Stimulated activated CD4-positive, alpha-beta T cell treated with anti-CD3 and anti-CD28 coated beads, Interleukin-15, amount 100 ng/mL, for 48 hours (primary cell): ENCODE measurements around the gene GSG1L.

Experiments
- DNase-seq, 2 donors: peaks; one replicate each; pipeline ENCODE4 v3.0.0-alpha.2; 2020; ENCODE audit warnings: low read depth in 2 of 2

Gene GSG1L

GRCh38 chr16:28091656-28092055 lies 28.1 kb upstream of the GSG1L start:
- no peak for DNase-seq

- DNase-seq, result no peak
Measured at GRCh38 chr16:28090646-28091377, 27.3 kb upstream of the GSG1L start.

- no peak for DNase-seq
Measured at GRCh38 chr16:28089992-28090365, 26.5 kb upstream of the GSG1L start.

DNA sequence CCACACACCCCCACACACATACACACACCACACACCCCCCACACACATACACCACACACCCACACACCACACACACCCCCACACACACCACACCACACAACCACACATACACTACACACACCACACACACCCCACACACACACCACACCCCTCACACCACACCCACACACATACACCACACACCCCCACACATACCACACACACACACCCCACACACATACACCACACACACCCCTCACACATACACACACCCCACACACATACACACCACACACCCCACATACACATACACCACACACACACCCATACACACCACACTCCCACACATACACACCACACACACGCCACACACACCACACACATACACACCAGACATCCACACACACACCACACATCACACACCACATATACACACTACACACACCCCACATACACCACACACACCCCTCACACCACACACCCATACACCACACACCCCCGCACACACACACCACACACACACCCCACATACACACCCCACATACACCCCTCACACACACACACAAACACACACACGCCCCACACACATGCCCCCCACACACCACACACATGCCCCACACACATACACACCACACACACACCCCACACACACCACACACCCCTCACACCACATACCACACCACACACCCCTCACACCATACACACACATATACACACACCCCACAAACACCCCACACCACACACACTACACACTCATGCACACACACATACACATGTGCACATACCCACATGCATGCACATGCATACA lies 25.9 kb upstream of the GSG1L start:
- DNase-seq, result no peak

GRCh38 chr16:28087675-28088300 lies 24.3 kb upstream of the GSG1L start:
- DNase-seq, result no peak

GRCh38 chr16:28087140-28087660 lies 23.7 kb upstream of the GSG1L start:
- no peak for DNase-seq

GRCh38 chr16:28086186-28087139 lies 22.9 kb upstream of the GSG1L start:
- no peak for DNase-seq

GRCh38 chr16:28085389-28086171 lies 22.1 kb upstream of the GSG1L start:
- no peak for DNase-seq

DNA sequence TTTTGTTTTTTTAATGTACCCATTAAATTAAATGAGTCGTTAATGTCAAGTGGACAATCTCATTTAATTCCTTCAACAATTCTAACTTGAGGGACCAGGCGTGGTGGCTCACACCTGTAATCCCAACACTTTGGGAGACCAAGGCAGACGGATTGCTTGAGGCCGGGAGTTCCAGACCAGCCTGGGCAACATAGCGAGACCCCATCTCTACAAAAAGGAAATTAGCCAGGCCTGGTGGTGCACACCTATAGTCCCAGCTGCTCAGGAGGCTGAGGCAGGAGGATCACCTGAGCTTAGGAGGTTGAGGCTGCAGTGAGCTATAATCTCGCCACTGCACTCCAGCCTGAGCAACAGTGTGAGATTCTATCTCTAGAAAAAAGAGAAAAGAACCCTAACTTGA lies 20.7 kb upstream of the GSG1L start:
- no peak for DNase-seq

GRCh38 chr16:28082624-28083023 lies 19.1 kb upstream of the GSG1L start:
- DNase-seq, result no peak

GRCh38 chr16:28081391-28081968 lies 18.0 kb upstream of the GSG1L start:
- DNase-seq, result no peak

GRCh38 chr16:28078261-28078660 lies 14.7 kb upstream of the GSG1L start:
- no peak for DNase-seq

GRCh38 chr16:28073836-28074235 lies 10.3 kb upstream of the GSG1L start:
- no peak for DNase-seq

GRCh38 chr16:28072087-28072486 lies 8.6 kb upstream of the GSG1L start:
- no peak for DNase-seq

DNA sequence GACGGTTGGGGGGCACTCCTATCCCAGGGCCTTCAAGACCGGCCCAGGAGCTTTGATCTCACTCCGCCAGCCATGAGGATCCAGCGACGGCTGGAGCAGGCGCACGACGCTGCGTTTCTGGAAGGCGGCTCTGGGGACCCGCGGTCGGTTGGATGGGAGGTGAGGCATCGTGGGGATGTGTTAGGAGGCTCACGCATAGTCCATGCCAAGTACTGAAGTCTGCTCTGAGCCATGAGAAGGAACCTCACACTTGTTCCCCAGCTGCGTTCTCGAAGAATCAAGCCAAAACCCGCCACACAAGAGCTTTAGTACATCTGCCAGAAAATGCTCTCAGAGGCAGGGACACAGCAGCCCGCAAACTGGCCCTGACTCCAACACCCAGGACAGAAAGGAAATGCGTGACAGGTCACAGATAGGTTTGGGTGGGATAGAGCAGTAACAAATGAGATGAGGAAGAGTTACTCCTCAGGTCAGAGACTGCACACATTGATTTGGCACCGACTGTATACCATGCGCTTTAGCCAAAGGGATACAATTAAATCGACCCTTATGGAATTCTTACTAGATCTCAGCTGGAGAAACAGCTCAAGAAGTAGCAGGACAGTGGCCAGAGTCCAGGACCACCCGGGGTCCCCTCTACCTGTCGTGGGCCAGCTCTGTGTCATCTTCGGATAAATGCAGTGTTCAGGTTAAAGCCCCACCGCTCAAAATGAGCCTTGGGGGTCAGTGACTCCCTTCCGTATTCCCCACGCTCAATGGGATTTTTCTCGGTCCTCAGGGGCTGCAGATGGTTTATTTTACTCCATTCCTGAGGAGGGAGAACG lies 6.7 kb upstream of the GSG1L start:
- DNase-seq, result no peak

DNA sequence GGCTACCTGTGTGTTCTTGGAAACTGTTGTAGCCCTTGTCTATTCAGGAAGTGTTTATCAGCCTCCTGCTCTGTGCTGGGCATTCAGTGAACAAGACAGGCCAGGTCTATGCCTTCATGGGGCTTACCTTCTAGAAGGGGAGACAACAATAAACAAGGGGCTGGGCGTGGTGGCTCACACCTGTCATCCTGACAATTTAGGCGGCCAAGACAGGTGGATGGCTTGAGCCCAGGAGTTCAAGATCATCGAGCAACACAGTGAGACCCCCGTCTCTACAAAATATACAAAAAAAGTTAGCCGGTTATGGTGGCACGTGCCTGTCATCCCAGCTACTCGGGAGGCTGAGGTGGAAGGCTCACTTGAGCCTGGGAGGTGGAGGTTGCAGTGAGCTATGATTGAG lies 5.5 kb upstream of the GSG1L start:
- DNase-seq, result no peak

DNA sequence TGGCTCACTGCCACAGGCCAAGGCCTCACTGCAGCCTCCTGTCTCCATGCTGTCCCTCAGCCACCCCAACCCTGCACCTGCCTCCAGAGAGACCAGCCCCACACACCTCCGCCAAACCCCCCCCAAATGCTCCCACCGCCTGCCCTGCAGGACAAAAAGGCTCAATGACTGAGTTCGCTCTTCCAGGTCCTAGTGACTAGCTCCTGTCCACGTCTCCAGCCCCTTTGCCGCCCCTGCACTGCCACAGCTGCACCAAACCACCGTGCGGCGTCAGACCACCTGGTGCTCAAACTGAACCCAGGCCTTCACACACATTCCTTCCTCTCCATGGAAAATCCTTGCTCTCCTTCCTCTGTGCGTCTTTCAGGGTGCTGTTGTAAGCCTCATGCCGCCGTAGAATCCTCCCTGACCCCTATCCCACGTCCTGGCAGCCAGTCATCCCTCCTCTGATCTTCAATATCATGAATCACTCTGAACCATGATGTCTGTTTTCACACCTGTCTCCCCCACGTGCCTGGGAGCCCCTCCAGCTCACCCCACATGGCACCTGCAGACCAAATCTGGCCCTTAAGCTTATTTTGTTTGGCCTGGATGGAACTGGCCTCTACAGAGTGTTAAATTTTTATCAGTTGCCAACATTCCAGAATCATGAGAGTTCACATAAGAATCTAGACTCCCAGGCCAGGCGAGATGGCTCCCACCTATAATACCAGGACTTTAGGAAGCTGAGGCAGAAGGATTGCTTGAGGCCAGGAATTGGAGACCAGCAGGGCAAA lies 4.3 kb upstream of the GSG1L start:
- no peak for DNase-seq

- DNase-seq, result no peak
Measured at GRCh38 chr16:28064706-28065249, 1.3 kb upstream of the GSG1L start.
